ENCODE measurements around the gene GJC3. TPM values are rescaled to one million over a fixed set of nuclear protein-coding genes. Genes with fewer than 3 reads are reported as not detected.
"Not testable (repeated sequence)": the region's sequence is repeated elsewhere in the genome, so short reads cannot be mapped to it uniquely, and the experiment has no call there.

Gene GJC3
- polyA plus RNA-seq (ENCODE audit: insufficient read length in 10 of 10), result under 1 TPM; 0.18 to 0.63 (median 0.41) TPM
- long read RNA-seq, donor 1, result 0 reads
- long read RNA-seq, donor 2, result 0 reads
- long read RNA-seq, donor 3, result 0 reads
- long read RNA-seq, donor 4, result 0 reads
- long read RNA-seq, donor 5, partial matches to known transcripts, result 0 of 1 reads
- long read RNA-seq, donor 5, other reads (novel, unspliced or antisense), result 0 of 1 reads
- long read RNA-seq, donor 6, result 0 reads
- long read RNA-seq, donor 7, result 0 reads
- long read RNA-seq, donor 8, result 0 reads
- long read RNA-seq, donor 9, result 0 reads

GRCh38 chr7:99928994-99929729, at the start of gene GJC3:
Gene GJC3 (minus strand): TSS chr7:99929620. CDS start chr7:99929620, 0 bp downstream.
- peak; percentile 15 to 52 (median 21) for DNase-seq

- DNase-seq, result no peak
Measured at GRCh38 chr7:99976626-99977025, 47.2 kb upstream of the GJC3 start.

GRCh38 chr7:99975782-99976521, 46.5 kb upstream of the GJC3 start, which contains the start of gene AZGP1:
Gene AZGP1 (minus strand): TSS chr7:99976031. CDS start chr7:99976020, 11 bp downstream.
- DNase-seq, result no peak

DNA sequence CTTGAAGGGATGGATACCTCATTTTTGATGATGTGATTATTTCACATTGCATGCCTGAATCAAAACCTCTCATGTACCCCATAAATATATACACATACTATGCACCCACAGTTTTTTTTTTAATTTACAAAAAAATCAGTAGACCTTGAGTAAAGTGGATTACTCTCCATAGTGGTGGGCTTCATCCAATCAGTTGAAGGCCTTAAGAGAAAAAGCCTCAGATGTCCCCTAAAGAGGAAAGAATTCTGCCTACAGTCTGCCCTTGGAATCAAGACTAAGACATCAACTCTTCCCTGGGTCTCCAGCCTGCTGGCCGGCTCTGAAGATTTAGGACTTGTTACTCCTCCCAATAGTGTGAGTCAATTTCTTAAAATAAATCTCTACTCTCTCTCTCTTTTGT, 45.3 kb upstream of the GJC3 start:
- DNase-seq, result no peak

DNA sequence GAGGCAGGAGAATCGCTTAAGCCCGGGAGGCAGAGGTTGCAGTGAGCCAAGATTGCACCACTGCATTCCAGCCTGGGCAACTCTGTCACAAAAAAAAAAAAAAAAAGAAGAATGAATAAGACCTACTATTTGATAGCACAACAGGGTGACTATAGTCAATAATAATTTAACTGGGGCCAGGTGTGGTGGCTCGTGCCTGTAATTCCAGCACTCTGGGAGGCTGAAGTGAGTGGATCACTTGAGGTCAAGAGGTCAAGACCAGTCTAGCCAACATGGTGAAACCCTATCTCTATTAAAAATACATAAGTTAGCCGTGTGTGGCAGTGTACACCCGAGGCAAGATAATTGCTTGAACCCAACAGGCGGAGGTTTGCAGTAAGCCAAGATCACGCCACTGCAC, 44.4 kb upstream of the GJC3 start:
- DNase-seq, result not testable (repeated sequence)

DNA sequence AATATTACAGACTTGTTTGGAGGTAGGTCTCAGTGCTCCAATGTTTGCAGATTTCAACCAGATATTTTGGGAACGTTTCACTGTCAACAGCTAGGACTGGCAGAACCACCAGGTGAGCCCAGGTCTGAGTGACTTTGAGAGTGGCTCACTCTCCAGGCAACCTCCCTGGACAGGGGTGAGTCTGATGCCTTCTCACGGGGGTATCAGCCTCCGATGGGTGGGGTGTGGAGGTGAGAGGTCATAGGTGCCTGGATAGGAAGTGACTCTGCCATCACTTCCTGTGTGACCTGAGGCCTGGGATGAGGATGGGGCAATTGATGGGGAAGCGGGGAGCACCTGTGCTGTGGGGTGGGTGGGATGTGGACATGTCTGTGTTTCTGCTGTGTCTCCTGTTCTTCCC, 41.8 kb upstream of the GJC3 start:
- DNase-seq, result no peak

DNA sequence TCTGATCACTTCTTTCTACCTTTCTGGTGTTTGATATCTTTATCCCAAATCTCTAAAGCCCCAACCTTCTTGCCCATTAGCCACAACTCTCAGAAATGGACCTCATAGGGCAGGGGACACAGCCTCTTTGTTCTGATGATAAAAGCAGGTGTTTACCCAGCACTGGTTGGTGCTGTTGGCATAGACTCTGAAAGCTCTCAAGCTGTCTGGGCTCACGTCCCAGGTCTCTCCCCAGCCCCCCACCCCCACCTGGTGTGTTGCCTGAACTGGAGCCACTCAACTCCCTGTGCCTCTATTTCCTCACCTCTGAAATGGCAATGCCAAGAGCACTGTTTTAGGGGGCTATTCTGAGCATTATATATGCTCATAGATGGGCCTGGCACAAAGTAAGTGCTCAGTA, 40.4 kb upstream of the GJC3 start:
- DNase-seq, result not testable (repeated sequence)

GRCh38 chr7:99969298-99969697, 39.9 kb upstream of the GJC3 start:
- no peak for DNase-seq

DNA sequence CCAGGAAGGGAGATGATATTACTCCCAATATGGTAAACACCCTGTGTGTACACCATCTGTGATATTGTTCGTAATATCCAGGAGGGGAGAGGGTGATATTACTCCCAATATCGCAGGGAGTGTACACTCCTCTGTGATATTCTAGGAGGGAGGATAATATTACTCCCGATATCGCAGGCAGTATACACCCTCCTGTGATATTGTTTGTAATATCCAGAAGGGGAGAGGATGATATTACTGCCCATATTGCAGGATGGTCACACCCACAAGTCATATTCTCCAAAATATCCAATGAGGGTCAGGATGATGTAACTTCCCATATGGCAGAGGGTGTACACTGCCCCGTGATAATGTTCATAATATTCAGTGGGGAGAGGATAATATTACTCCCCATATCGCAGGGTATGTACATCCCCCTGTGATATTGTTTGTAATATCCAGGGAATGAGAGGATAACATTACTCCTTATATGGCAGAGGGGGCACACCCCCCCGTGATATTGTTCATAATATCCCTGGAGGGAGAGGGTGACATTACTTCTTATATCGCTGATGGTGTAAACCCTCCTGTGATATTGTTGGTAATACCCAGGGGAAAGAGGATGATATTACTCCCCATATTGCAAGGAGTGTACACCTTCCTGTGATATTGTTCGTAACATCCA, 29.3 kb upstream of the GJC3 start:
- no peak for DNase-seq

GRCh38 chr7:99955247-99955646, 25.8 kb upstream of the GJC3 start:
- DNase-seq, result no peak

GRCh38 chr7:99954643-99955042, 25.2 kb upstream of the GJC3 start:
- not testable (repeated sequence) for DNase-seq

- no peak for DNase-seq
Measured at GRCh38 chr7:99953649-99954048, 24.2 kb upstream of the GJC3 start.

DNA sequence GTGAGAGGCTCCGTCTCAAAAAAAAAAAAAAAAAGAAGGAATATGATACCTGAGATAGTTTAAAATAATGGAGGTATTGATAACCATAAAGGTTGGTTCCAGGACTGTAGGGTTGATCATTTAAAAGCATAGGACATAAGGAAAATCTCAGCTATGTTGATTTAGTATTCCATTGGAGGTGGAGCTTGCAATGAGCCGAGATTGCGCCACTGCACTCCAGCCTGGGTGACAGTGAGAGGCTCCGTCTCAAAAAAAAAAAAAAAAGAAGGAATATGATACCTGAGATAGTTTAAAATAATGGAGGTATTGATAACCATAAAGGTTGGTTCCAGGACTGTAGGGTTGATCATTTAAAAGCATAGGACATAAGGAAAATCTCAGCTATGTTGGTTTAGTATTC, 23.2 kb upstream of the GJC3 start:
- not testable (repeated sequence) for DNase-seq

GRCh38 chr7:99950819-99951218, 21.4 kb upstream of the GJC3 start:
- not testable (repeated sequence) for DNase-seq

DNA sequence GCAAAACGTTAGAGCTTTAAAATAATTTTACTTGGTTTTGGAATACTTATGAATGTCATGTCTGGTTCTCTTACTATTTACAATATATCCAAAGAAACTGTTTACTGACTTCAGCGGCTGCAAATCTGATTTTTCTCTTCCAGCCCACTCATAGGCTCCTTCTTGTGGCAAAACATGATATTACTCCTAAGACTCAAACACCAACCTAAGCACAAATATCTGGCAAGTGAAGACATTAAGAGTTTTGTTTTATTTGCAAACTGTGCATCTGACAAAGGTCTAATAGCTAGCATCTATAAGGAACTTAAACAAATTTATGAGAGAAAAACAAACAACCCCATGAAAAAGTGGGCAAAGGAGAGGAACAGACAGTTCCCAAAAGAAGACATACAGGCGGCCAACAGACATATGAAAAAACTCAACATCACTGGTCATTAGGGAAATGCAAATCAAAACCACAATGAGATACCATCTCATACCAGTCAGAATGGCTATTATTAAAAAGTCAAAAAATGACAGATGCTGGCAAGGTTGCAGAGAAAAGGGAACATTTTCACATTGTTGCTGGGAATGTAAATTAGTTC, 20.3 kb upstream of the GJC3 start:
- DNase-seq, result no peak

GRCh38 chr7:99947608-99948007, 18.2 kb upstream of the GJC3 start:
- DNase-seq, result no peak

DNA sequence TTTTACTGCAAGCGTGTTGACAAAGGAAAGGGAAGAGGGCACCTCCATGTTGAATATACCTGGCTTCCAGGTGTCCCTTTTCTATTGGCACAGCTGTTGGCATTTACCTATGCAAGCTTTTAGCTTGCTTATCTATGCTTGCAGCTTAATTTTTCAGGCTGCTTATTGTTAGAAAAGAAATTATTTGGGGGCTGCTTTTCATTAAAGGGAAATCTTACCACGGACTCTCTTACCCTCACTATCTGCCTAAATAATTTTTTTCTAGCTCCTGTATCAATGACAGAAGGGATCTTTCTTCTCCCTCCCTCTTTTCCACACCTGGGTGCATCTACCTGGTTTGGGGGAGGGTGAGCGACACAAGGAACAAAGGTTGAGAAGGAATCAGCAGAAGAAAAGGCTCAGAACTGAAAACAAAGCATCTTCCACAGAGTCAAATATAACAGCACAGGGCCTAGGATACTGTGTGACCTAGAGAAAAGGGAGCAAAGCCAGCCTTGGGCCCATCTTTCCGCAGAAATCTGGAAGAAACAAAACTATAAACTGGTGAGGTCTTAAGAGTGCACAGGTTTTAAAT, 15.2 kb upstream of the GJC3 start:
- no peak for DNase-seq

DNA sequence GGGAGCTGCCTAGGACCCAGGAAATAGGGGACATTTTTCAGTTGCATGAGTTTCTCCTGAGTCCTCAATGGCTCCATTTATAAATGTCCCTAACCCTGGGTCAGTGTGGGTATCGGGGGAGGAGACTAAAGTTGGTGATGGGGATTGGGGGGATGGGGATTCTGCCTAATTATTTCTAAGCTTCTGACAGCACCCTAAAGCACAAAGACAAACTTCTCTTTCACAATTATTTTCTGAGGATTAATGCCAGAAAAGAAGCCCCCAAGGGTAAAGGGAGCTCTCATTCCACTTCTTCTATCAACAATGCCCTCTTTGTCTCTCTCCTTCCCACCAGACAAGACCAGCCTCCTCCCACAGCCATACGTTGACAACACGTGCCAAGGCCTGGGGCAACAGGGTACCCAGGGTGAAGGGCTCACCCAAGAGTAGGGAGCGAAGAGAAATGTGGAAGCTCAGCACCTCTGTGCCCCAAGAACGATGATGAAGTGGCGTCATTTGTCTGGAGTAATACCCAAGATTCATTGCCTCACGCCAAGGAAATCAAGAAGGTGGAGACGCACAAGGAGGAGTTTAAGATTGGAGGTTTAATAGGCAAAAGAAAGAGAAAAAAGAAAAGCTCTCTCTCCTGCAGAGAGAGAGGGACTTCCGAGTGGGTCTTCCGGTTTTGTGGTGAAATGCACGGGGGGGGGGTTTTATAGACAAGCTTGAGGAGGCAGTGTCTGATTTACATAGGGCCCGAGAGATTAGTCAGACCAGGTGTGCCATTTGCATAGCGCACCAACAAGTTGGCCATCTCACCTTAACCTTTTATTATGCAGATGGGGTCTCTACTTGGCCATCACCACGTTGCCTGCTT, 14.4 kb upstream of the GJC3 start:
- no peak for DNase-seq

DNA sequence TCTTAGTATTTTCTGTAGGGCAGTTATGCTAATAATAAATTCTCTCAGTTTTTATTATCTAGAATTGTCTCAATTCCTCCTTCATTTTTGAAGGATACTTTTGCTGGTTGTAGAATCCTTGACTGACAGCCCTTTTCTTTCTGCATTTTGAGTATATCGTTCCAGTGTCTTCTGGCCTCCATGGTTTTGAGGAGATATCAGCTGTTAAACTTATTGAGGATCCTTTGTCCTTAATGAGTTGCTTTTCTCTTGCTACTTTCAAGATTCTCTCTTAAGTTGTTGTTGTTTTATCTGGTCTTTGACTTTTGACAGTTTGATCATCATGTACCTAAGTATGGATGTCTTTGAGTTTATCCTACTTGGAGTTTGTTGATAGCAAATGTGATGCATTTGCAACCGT, 8.9 kb upstream of the GJC3 start:
- DNase-seq, result no peak

DNA sequence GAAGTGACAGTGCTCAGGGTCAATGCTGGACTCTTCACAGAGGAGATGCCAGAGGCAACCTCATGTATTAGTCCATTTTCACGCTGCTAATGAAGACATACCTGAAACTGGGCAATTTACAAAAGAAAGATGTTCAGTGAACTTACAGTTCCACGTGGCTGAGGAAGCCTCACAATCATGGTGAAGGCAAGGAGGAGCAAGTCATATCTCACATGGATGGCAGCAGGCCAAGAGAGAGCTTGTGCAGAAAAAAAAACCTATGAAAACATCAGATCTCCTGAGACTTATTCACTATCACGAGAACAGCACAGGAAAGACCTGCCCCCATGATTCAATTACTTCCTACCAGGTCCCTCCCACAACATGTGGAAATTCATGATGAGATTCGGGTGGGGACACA, 5.6 kb upstream of the GJC3 start:
- not testable (repeated sequence) for DNase-seq

Measured in muscle of back (tissue), 13 donors.